NCI-H774 (cell line): Measurements from ENCODE around the gene ESYT2.

Source experiments
- DNase-seq: peaks from one replicate; lab custom pipeline; 2025; lab: John Stamatoyannopoulos, UW

The ESYT2 gene

DNA sequence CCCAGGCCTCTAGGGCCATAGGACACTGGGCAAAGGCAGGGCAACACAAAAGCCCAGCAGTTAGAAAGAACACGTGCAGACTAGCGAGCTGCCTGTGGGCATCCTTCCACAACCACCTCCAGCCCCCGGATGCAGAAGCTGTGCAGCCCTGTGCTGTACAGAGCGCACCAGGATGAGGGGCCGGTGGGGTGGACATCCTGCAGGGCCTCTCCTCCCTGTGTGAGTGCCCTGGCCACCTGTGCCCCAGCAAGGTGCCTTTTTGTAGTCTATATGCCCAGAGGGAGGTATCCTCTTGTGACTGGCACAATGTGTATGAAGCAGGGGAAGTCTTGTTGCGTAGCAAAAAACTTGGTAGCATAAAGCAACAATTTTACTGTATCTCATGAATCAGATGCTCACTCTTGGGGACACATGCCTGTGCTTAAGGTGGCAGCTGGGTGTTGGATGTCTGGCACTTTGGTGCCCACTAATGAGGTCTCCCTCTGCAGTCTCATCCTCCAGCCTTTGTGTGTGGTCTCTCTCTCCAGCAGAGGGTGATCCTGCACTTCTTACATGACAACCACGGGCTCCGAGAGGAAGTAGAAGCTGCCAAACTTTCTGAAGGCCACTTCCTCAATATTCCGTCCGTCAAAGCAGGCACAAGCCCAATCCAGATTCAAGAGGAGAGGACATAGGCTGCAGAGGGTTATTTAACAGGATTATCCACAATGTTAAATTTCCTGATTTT, 133.4 kb downstream of the ESYT2 start:
- DNase-seq = no peak

DNA sequence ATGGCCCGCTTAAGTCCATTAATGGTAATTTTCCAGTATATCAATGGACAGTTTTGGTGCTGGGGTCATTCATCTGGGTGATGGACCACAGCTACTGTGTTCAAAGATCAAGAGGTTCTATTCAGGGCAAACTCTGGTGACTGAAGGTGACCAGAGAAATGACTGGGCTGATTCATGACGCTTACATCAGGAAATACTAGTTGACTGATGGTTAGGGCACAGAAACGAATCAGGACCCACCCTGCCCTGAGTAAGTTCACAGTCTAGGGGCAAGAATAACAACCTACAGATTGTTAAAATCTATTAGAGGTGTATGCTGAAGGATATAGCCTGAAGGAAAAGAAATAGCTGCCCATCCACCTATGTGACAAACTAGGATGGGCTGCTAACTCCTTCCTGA, 134.3 kb downstream of the ESYT2 start:
- DNase-seq = no peak

DNA sequence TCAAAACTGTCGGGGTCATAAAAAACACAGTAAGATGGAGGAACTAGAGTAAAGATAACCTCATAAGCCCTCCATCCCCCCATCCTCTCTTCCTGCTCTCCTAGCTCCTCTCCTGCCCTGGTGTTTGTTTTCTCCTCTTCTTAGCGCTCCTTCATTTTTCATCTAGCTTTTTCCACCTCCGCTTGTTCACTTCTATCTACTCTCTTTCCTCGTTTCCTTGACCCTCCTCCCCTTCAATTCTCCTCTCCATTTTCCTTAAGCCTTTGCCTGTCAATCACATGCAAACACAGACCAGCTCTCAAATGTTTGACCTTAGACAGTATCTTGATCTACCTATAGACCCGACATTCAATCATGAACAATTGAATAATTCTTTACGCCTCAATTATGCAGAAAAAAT, 134.7 kb downstream of the ESYT2 start:
- no peak for DNase-seq

DNA sequence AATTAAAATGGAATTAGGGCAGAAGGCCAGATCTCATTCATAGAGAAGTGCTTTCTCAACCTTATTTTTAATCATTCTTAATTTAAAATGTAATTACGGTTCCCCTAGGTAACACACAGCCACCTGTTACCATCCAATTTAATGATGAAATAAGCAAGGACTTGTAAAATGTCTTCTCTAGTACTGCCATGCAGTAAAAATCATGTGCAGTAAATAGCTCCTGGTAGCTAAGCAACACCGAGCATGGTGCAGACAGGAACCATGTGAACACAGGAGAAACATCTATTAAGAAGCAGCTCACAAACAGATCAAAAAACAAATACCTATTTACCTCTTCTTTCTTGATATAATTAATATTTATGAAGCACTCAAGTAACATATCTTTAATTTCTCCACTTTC, 139.8 kb downstream of the ESYT2 start:
- no peak for DNase-seq

DNA sequence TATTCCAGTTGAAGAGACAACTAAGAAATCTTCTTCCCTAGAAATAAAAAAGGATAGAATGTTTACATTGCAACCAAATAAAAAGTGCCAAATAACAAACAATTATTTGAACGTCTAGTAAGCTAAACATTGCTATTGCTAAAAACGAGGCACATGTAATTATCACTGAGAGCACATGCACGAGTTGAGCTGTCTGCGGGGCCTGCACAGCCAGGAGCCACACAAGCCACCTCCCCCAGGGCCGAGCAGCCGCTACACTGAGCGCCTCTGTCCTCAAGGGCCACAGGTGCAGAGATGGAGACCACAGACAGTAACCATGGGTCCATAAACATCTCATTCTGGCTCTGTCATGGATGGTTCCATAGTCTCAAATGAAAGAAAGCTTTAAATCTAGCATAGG, 141.9 kb downstream of the ESYT2 start:
- DNase-seq = no peak

DNA sequence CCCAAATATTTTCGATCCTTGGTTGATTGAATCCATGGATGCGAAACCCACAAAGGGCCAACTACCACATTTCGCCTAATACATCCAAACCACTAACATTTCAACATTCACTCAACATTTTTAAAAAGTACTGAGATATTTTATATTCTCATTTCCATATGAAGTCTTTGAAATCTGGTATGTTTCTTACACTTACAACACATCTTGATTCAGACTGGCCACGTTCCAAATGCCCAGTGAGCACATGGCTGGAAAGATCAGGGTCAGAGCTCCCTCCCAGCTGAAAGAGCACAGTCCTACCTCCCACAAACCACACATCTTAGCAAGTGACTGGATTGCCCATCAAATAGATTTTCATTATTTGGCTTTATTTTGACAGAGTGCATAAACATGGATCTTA, 143.6 kb downstream of the ESYT2 start:
- DNase-seq = no peak

DNA sequence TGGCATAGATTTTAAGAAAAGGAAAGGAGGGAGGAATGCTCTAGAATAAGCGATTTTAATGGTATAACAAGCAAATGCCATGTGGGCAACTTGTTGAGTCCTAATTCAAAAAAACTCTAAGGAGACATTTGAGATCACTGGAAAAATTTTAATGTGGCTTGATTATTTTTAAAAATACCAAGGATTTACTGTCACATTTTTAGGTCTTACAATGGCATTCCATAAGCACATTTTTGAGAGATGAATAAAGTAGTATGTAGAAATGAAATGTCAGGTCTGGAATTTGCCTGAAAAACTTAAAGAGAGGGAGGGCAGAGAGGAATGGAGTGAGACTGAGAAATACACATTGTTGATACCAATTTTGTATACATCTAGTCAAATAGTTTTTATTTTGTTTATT, 145.0 kb downstream of the ESYT2 start:
- no peak for DNase-seq

DNA sequence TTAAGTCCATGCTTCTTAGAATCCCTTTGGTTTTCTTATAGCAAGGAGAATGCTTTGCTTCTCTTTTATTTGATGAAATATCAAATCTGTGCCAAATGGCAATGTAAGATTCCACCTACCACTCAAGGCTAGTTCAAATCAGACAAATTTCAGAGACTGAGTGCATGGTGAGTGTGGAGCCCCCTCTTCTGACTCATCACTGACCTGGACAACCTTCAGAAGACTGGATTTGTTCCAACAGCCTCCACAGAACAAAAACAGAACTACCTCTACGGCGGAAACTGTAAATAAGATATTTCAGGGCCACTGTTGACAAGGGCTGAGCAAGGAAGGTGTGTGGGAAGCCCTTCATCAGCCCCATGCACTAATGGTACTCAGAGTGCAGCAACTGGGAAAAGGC, 145.8 kb downstream of the ESYT2 start:
- no peak for DNase-seq

DNA sequence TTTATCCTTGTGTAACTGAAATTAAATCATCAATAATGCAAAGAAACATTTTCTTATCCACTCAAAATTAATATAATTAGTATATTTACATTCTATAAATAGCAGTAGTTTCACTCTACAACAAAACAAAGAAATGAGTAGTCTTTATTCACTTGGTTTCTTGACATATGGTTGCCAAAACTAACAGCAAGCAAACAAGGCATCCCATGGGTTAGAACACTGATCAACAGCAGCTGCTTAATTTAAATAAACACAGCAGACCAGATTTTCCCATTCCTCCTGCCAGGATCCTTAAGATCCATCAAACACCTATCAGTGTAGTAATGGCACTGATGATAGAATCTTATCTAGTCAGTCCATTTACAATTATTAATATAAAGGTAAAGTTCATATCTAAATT, 146.9 kb downstream of the ESYT2 start:
- DNase-seq = peak; percentile 54
